DMS53 treated with DMSO at 0.1 percent for 48 hours (cell line): ENCODE data around the gene FAM200A.
"Not testable (repeated sequence)": the region's sequence is repeated elsewhere in the genome, so short reads cannot be mapped to it uniquely, and the experiment has no call there.

Source experiments
- DNase-seq: peaks from one replicate; lab custom pipeline; 2025; ENCODE audit not compliant: unreplicated experiment; lab: John Stamatoyannopoulos, UW

The FAM200A gene

GRCh38 chr7:99504603-99505323 is 47.2 kb downstream of the FAM200A start, which contains the start of gene ZKSCAN5:
Gene ZKSCAN5 (plus strand): TSS chr7:99504662. CDS start chr7:99506045, 1,383 bp downstream.
- peak; percentile 98 for DNase-seq

GRCh38 chr7:99504281-99504602 is 47.7 kb downstream of the FAM200A start:
- no peak for DNase-seq

- DNase-seq, result not testable (repeated sequence)
Measured at GRCh38 chr7:99501236-99501635, 50.7 kb downstream of the FAM200A start.

- no peak for DNase-seq
Measured at GRCh38 chr7:99500637-99501009, 51.3 kb downstream of the FAM200A start.

- DNase-seq, result peak; percentile 90
Measured at GRCh38 chr7:99499721-99500636, 51.9 kb downstream of the FAM200A start, which contains the start of gene ZNF394. Gene ZNF394 (minus strand): TSS chr7:99500281. CDS start chr7:99500093, 188 bp downstream.

- no peak for DNase-seq
Measured at GRCh38 chr7:99499371-99499720, 52.6 kb downstream of the FAM200A start.

- no peak for DNase-seq
Measured at GRCh38 chr7:99498546-99498944, 53.4 kb downstream of the FAM200A start.

- DNase-seq, result no peak
Measured at GRCh38 chr7:99497766-99498545, 54.0 kb downstream of the FAM200A start.
